Daoy (cell line): Measurements from ENCODE around the gene FOXP1. TPM values are rescaled to one million over a fixed set of nuclear protein-coding genes. Genes with fewer than 3 reads are reported as not detected.

ENCODE experiments used
- DNase-seq: peaks from one replicate; pipeline ENCODE4 v3.0.0-alpha.2; 2015; ENCODE audit warnings: low read depth
- total RNA-seq: library from RNA; depleted of rRNA; stranded (reverse); fragments of >200 nt; shearing (Covaris generic); gene quantifications from 2 replicates; pipeline ENCODE4 v1.2.3, GENCODE V29; 2014

FOXP1 gene
- total RNA-seq, 1 experiment from 2014 or later: 42.6 TPM

GRCh38 chr3:71176366-71176765 is 407.2 kb downstream of the FOXP1 start:
- DNase-seq: no peak

- no peak for DNase-seq
Measured at GRCh38 chr3:71175691-71176365, 407.7 kb downstream of the FOXP1 start.

GRCh38 chr3:71172951-71173350 is 410.6 kb downstream of the FOXP1 start:
- no peak for DNase-seq

GRCh38 chr3:71172189-71172588 is 411.3 kb downstream of the FOXP1 start:
- DNase-seq: no peak

- no peak for DNase-seq
Measured at GRCh38 chr3:71171247-71171646, 412.3 kb downstream of the FOXP1 start.

GRCh38 chr3:71168880-71169411 is 414.6 kb downstream of the FOXP1 start:
- no peak for DNase-seq

- DNase-seq: peak; percentile 13
Measured at GRCh38 chr3:71168121-71168721, 415.3 kb downstream of the FOXP1 start.

GRCh38 chr3:71166339-71167240 is 416.9 kb downstream of the FOXP1 start:
- no peak for DNase-seq

GRCh38 chr3:71164881-71165280 is 418.6 kb downstream of the FOXP1 start:
- no peak for DNase-seq

GRCh38 chr3:71163198-71163918 is 420.2 kb downstream of the FOXP1 start:
- DNase-seq: no peak

- no peak for DNase-seq
Measured at GRCh38 chr3:71162221-71162620, 421.3 kb downstream of the FOXP1 start.

GRCh38 chr3:71160785-71161546 is 422.6 kb downstream of the FOXP1 start:
- DNase-seq: peak; percentile 33

- no peak for DNase-seq
Measured at GRCh38 chr3:71156062-71156665, 427.4 kb downstream of the FOXP1 start.

- DNase-seq: no peak
Measured at GRCh38 chr3:71154846-71155245, 428.7 kb downstream of the FOXP1 start.

GRCh38 chr3:71153713-71154112 is 429.8 kb downstream of the FOXP1 start:
- DNase-seq: no peak

GRCh38 chr3:71152892-71153265 is 430.6 kb downstream of the FOXP1 start:
- DNase-seq: no peak

GRCh38 chr3:71152039-71152891 is 431.3 kb downstream of the FOXP1 start:
- no peak for DNase-seq

- DNase-seq: no peak
Measured at GRCh38 chr3:71149959-71150954, 433.3 kb downstream of the FOXP1 start.
